DND-41 (cell line): ENCODE results near the gene SERGEF.

Experiments used
- ATAC-seq: fragments of 200-7000 bp; cut with Tn5 transposase; 3 replicates; pipeline ENCODE4 v1.9.1; 2021; ENCODE audit warnings: low read depth; ENCODE audit not compliant: insufficient read depth
- DNase-seq: peaks from one replicate; pipeline ENCODE4 v3.0.0-alpha.2; 2020
- H2AFZ ChIP-seq: 2 replicates; pipeline ENCODE4 v1.6.0; 2012; ENCODE audit warnings: low read depth, low read length
- H3K27ac ChIP-seq: 2 replicates; pipeline ENCODE4 v1.5.1; 2012; ENCODE audit warnings: low read length, inconsistent platforms
- H3K27me3 ChIP-seq: fragments of 200-600 bp; sonication (generic); 2 replicates; pipeline ENCODE4 v1.6.0; 2012; ENCODE audit warnings: low read length, mild to moderate bottlenecking, inconsistent platforms; ENCODE audit not compliant: insufficient read depth, poor library complexity
- H3K36me3 ChIP-seq: 2 replicates; pipeline ENCODE4 v1.5.1; 2012; ENCODE audit warnings: low read length, inconsistent platforms; ENCODE audit not compliant: insufficient read depth
- H3K4me1 ChIP-seq: 2 replicates; pipeline ENCODE4 v1.5.1; 2012; ENCODE audit warnings: mild to moderate bottlenecking, low read length; ENCODE audit not compliant: insufficient read depth
- H3K4me2 ChIP-seq: 2 replicates; pipeline ENCODE4 v1.6.0; 2012; ENCODE audit warnings: mild to moderate bottlenecking, moderate library complexity, low read length, inconsistent platforms; ENCODE audit not compliant: insufficient read depth
- H3K4me3 ChIP-seq, 2 experiments: fragments of 200-600 bp in 1 of 2; shearing (Covaris generic) in 1 of 2; 2 replicates each; pipeline ENCODE4 v1.5.1; 2012 to 2016; ENCODE audit warnings: inconsistent platforms in 2 of 2, low read length in 2 of 2, mild to moderate bottlenecking in 2 of 2, low read depth in 1 of 2, moderate library complexity in 1 of 2
- H3K79me2 ChIP-seq: 2 replicates; pipeline ENCODE4 v1.6.0; 2012; ENCODE audit warnings: low read length, inconsistent platforms; ENCODE audit not compliant: insufficient read depth
- H3K9ac ChIP-seq: 2 replicates; pipeline ENCODE4 v1.6.0; 2012; ENCODE audit warnings: low read depth, mild to moderate bottlenecking, inconsistent platforms, low read length, moderate library complexity
- H3K9me3 ChIP-seq: 2 replicates; pipeline ENCODE4 v1.5.1; 2012; ENCODE audit warnings: low read length, moderate library complexity, mild to moderate bottlenecking, inconsistent platforms; ENCODE audit not compliant: insufficient read depth, severe bottlenecking
- H4K20me1 ChIP-seq: 2 replicates; pipeline ENCODE4 v1.6.0; 2012; ENCODE audit warnings: low read length; ENCODE audit not compliant: insufficient read depth
- EZH2 ChIP-seq: IDR thresholded peaks from 3 replicates; pipeline ENCODE4 v1.6.1; 2012; ENCODE audit warnings: borderline replicate concordance, low read depth, mild to moderate bottlenecking, moderate library complexity, low read length, inconsistent platforms; ENCODE audit not compliant: severe bottlenecking
- TF ChIP-seq, protein P1 (sequence below): IDR thresholded peaks from 2 replicates; pipeline ENCODE4 v1.5.1; 2012; ENCODE audit warnings: borderline replicate concordance, low read length, moderate library complexity, mild to moderate bottlenecking; ENCODE audit not compliant: poor library complexity, severe bottlenecking; ENCODE audit errors: extremely low read depth

Gene SERGEF

DNA sequence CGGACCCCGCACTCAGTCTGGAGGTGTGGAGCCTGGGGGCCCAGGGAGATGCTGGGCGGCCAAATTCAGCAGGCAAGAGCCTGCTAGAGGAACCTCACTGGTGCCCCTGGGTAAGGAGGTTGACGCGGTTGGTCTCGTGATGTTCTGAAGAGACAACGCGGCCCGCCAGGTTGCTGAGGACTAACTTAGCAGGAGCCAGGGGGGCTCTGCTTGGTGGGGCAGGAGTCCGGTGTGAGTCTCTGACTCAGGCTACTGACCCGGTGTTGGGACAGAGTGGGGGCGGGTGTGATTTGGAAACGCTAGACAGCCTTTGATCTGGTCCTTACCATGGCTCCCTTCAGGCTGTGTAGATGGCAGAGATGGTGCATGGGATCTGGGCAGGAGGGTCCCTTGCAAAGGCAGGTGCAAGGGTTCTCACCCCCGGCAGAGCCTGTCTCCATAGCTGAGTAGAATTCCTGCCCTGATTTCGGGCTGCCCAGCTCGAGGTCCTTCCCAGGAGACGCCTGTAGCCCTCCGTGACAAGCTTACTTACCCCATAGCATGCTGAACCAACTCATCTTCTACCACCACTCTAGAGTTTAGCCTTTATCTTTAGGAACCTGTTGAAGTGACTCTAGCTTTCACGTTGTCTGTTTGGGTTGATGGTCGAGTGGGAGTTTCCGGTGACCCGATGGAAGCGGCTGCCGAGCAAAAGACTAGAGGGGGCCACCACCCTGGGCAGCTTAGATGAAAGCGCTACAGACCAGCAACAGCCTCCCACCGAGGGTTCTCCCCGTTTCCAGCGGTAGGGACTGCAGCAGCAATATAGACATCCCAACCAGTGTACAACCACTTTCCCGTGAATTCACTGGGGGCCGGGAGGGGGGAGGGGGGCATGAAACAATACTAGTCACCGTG, 239.9 kb downstream of the SERGEF start:
- H3K4me1 ChIP-seq, result no peaks in the 10 kb centered on the region
- no peak for DNase-seq
- H3K9me3 ChIP-seq, result no peaks in the 10 kb centered on the region
- H3K4me2 ChIP-seq, result no peak overlapping the region
- TF ChIP-seq EZH2, result no peak
- TF ChIP-seq, protein P1, sequence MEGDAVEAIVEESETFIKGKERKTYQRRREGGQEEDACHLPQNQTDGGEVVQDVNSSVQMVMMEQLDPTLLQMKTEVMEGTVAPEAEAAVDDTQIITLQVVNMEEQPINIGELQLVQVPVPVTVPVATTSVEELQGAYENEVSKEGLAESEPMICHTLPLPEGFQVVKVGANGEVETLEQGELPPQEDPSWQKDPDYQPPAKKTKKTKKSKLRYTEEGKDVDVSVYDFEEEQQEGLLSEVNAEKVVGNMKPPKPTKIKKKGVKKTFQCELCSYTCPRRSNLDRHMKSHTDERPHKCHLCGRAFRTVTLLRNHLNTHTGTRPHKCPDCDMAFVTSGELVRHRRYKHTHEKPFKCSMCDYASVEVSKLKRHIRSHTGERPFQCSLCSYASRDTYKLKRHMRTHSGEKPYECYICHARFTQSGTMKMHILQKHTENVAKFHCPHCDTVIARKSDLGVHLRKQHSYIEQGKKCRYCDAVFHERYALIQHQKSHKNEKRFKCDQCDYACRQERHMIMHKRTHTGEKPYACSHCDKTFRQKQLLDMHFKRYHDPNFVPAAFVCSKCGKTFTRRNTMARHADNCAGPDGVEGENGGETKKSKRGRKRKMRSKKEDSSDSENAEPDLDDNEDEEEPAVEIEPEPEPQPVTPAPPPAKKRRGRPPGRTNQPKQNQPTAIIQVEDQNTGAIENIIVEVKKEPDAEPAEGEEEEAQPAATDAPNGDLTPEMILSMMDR, result no peak
- no peaks in the 10 kb centered on the region for H3K36me3 ChIP-seq
- no peak overlapping the region for H3K4me3 ChIP-seq
- H3K9ac ChIP-seq, result no peak overlapping the region
- H2AFZ ChIP-seq, result no peak overlapping the region
- no peaks in the 10 kb centered on the region; the same call in 1 of the 2 replicates for H4K20me1 ChIP-seq
- H3K79me2 ChIP-seq, result no peaks in the 10 kb centered on the region
- H3K27me3 ChIP-seq, result no peaks in the 10 kb centered on the region
- no peak overlapping the region for H3K27ac ChIP-seq
- ATAC-seq, result no peak

DNA sequence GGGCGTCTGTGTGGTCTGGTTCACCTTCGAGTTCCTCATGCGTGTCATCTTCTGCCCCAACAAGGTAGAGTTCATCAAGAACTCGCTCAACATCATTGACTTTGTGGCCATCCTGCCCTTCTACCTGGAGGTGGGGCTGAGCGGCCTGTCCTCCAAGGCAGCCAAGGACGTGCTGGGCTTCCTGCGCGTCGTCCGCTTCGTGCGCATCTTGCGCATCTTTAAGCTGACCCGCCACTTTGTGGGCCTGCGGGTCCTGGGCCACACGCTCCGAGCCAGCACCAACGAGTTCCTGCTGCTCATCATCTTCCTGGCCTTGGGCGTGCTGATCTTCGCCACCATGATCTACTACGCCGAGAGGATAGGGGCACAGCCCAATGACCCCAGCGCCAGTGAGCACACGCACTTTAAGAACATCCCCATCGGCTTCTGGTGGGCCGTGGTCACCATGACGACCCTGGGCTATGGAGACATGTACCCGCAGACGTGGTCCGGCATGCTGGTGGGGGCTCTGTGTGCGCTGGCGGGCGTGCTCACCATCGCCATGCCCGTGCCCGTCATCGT, 240.9 kb downstream of the SERGEF start:
- Histone ChIP-seq H3K4me2 (no peak overlapping the region), H4K20me1 (no peaks in the 10 kb centered on the region; the same call in 1 of the 2 replicates), H2AFZ (no peak overlapping the region), H3K36me3 (no peaks in the 10 kb centered on the region), H3K79me2 (no peaks in the 10 kb centered on the region), H3K27me3 (no peaks in the 10 kb centered on the region), H3K9ac (no peak overlapping the region), H3K9me3 (no peaks in the 10 kb centered on the region), H3K4me1 (no peaks in the 10 kb centered on the region), H3K27ac (no peak overlapping the region), H3K4me3 (no peak overlapping the region)
- no peak for ATAC-seq
- TF ChIP-seq, protein P1, result no peak
- no peak for TF ChIP-seq EZH2
- DNase-seq, result no peak

DNA sequence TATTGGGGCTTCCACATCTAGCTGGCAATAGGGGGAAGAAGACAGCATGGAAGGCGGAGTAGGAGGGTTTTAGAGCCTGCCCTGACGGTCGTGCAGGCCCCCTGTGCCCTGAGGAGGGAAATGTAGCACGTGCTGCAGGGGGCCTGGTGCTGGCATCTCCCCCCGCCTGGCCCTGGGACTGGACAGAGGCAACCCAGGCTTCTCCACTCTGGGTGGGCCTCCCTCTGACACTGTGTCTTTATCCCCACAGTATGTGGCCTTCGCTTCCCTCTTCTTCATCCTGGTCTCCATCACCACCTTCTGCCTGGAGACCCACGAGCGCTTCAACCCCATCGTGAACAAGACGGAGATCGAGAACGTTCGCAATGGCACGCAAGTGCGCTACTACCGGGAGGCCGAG, 241.4 kb downstream of the SERGEF start:
- Histone ChIP-seq H3K79me2 (no peaks in the 10 kb centered on the region), H3K4me2 (no peak overlapping the region), H3K9me3 (no peaks in the 10 kb centered on the region), H3K4me1 (no peaks in the 10 kb centered on the region), H2AFZ (no peak overlapping the region), H3K36me3 (no peaks in the 10 kb centered on the region), H4K20me1 (no peaks in the 10 kb centered on the region; the same call in 1 of the 2 replicates), H3K9ac (no peak overlapping the region), H3K27me3 (no peaks in the 10 kb centered on the region), H3K4me3 (no peak overlapping the region), H3K27ac (no peak overlapping the region)
- ATAC-seq, result no peak
- DNase-seq, result no peak
- TF ChIP-seq, protein P1, result no peak
- no peak for TF ChIP-seq EZH2
